Measurements from ENCODE around the gene MDGA2. TPM values are rescaled to one million over a fixed set of nuclear protein-coding genes. Genes with fewer than 3 reads are reported as not detected.

Gene MDGA2

DNA sequence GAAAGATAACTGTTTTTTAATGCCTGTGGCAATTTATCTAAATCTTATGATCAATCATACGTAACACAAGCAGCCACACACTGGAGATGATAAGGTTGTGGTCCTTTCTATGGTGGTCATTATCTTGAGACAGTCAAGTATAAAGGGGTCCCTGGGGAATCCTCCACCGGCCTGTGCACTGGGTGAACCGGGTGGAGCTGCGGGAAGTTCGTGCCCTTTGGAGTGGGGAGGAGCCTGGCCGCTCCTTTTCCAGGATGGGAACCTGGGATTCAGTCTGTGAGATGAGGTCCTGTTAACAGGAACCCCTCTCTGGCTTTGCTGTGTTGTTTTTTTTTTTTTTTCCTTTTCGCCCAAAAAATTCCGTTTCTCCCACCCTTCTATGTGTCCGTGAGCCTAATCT, 856.3 kb downstream of the MDGA2 start:
- WGBS = 88% methylated on average over 5 of the region's 9 CpGs

DNA sequence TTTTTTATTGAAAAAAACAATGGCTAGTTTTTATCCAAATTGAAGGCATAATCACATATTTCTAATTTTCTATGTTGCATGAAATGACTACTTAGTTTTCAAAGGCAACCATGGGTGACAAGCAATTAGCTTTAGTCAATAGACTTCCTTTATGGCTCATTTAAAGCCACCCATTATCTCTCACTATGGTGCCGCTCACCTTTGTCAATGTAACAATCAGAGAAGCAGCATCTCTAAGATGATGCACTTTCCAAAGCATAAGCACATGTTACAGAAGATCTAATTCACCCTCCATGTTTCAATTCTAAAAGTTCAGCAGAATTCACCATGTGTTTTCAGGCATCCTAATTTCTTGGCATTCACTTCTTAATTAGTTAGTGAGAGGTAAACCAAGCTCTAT, 857.3 kb downstream of the MDGA2 start:
- no peak overlapping the region for H3K9ac ChIP-seq (ENCODE audit: low read length)
- H3K14ac ChIP-seq (ENCODE audit: low read length in 2 of 2) = no peak overlapping the region
- no peak overlapping the region for H2BK5ac ChIP-seq (ENCODE audit: low read depth, low read length, poor library complexity, severe bottlenecking)
- no peak overlapping the region for H4K8ac ChIP-seq (ENCODE audit: low read length)
- H3K4me2 ChIP-seq (ENCODE audit: low read length, poor library complexity, severe bottlenecking) = no peak overlapping the region
- WGBS = 88% methylated on average over 1 of the region's 1 CpG
- H3K4ac ChIP-seq (ENCODE audit: low read depth in 1 of 2, low read length in 2 of 2) = no peak overlapping the region
- no peaks in the 10 kb centered on the region for H3K36me3 ChIP-seq (ENCODE audit: control insufficient read depth in 1 of 2, insufficient read depth in 2 of 2, low read depth in 1 of 2, low read length in 2 of 2)
- H3K18ac ChIP-seq (ENCODE audit: low read depth in 1 of 2, low read length in 2 of 2) = no peak overlapping the region
- H3K9me3 ChIP-seq (ENCODE audit: control insufficient read depth, low read length) = no peaks in the 10 kb centered on the region
- no peak overlapping the region for H2BK12ac ChIP-seq (ENCODE audit: low read length in 2 of 2)
- no peaks in the 10 kb centered on the region for H3K4me1 ChIP-seq (ENCODE audit: control insufficient read depth, insufficient read depth, low read depth, low read length)
- DNase-seq = no peak
- no peaks in the 10 kb centered on the region for H3K79me1 ChIP-seq (replicated peaks; ENCODE audit: low read length, poor library complexity, severe bottlenecking)
- no peak overlapping the region for H3K23ac ChIP-seq (ENCODE audit: low read length in 2 of 2)
- no peak overlapping the region for H3K27ac ChIP-seq (ENCODE audit: low read length, poor library complexity, severe bottlenecking)
- no peaks in the 10 kb centered on the region for H3K27me3 ChIP-seq (ENCODE audit: control insufficient read depth in 1 of 2, insufficient read depth in 1 of 2, low read length in 2 of 2)
- H2BK120ac ChIP-seq (ENCODE audit: low read depth, low read length) = no peak overlapping the region
- no peak overlapping the region for H4K91ac ChIP-seq (ENCODE audit: low read length)
- no peak overlapping the region for H2AK5ac ChIP-seq (ENCODE audit: low read length, severe bottlenecking)
- no peak overlapping the region for H2AFZ ChIP-seq (ENCODE audit: low read depth, low read length)
- H3K4me3 ChIP-seq (ENCODE audit: insufficient read depth in 1 of 2, low read depth in 1 of 2, low read length in 2 of 2) = no peak overlapping the region
- no peak overlapping the region for H2BK15ac ChIP-seq (ENCODE audit: low read depth, poor library complexity, severe bottlenecking)

More for the DNA sequence above, 856.3 kb downstream of the MDGA2 start:
- H3K4me3 ChIP-seq (ENCODE audit: insufficient read depth in 1 of 2, low read depth in 1 of 2, low read length in 2 of 2) = no peak overlapping the region
- no peak overlapping the region for H3K4ac ChIP-seq (ENCODE audit: low read depth in 1 of 2, low read length in 2 of 2)
- no peak overlapping the region for H4K8ac ChIP-seq (ENCODE audit: low read length)
- H2BK120ac ChIP-seq (ENCODE audit: low read depth, low read length) = no peak overlapping the region
- no peak overlapping the region for H3K23ac ChIP-seq (ENCODE audit: low read length in 2 of 2)
- H3K9ac ChIP-seq (ENCODE audit: low read length) = no peak overlapping the region
- DNase-seq = no peak
- no peak overlapping the region for H3K14ac ChIP-seq (ENCODE audit: low read length in 2 of 2)
- no peak overlapping the region for H3K27ac ChIP-seq (ENCODE audit: low read length, poor library complexity, severe bottlenecking)
- no peak overlapping the region for H2BK5ac ChIP-seq (ENCODE audit: low read depth, low read length, poor library complexity, severe bottlenecking)
- H3K18ac ChIP-seq (ENCODE audit: low read depth in 1 of 2, low read length in 2 of 2) = no peak overlapping the region
- H2AK5ac ChIP-seq (ENCODE audit: low read length, severe bottlenecking) = no peak overlapping the region
- no peak overlapping the region for H2BK12ac ChIP-seq (ENCODE audit: low read length in 2 of 2)
- no peaks in the 10 kb centered on the region for H3K79me1 ChIP-seq (replicated peaks; ENCODE audit: low read length, poor library complexity, severe bottlenecking)
- H2BK15ac ChIP-seq (ENCODE audit: low read depth, poor library complexity, severe bottlenecking) = no peak overlapping the region
- no peaks in the 10 kb centered on the region for H3K9me3 ChIP-seq (ENCODE audit: control insufficient read depth, low read length)
- no peak overlapping the region for H3K4me2 ChIP-seq (ENCODE audit: low read length, poor library complexity, severe bottlenecking)
- no peaks in the 10 kb centered on the region for H3K4me1 ChIP-seq (ENCODE audit: control insufficient read depth, insufficient read depth, low read depth, low read length)
- H2AFZ ChIP-seq (ENCODE audit: low read depth, low read length) = no peak overlapping the region
- no peak overlapping the region for H4K91ac ChIP-seq (ENCODE audit: low read length)
- no peaks in the 10 kb centered on the region for H3K27me3 ChIP-seq (ENCODE audit: control insufficient read depth in 1 of 2, insufficient read depth in 1 of 2, low read length in 2 of 2)
- no peaks in the 10 kb centered on the region for H3K36me3 ChIP-seq (ENCODE audit: control insufficient read depth in 1 of 2, insufficient read depth in 2 of 2, low read depth in 1 of 2, low read length in 2 of 2)

GRCh38 chr14:46793144-46793543, 882.3 kb downstream of the MDGA2 start:
- no peak overlapping the region for H3K23ac ChIP-seq (ENCODE audit: low read length in 2 of 2)
- no peaks in the 10 kb centered on the region for H3K36me3 ChIP-seq (ENCODE audit: control insufficient read depth in 1 of 2, insufficient read depth in 2 of 2, low read depth in 1 of 2, low read length in 2 of 2)
- H2BK15ac ChIP-seq (ENCODE audit: low read depth, poor library complexity, severe bottlenecking) = no peak overlapping the region
- H3K9me3 ChIP-seq (ENCODE audit: control insufficient read depth, low read length) = peaks cover 19% of the 10 kb centered on the region
- H3K4ac ChIP-seq (ENCODE audit: low read depth in 1 of 2, low read length in 2 of 2) = no peak overlapping the region
- no peak overlapping the region for H3K4me3 ChIP-seq (ENCODE audit: insufficient read depth in 1 of 2, low read depth in 1 of 2, low read length in 2 of 2)
- no peak overlapping the region for H3K27ac ChIP-seq (ENCODE audit: low read length, poor library complexity, severe bottlenecking)
- no peak overlapping the region for H4K8ac ChIP-seq (ENCODE audit: low read length)
- no peaks in the 10 kb centered on the region for H3K4me1 ChIP-seq (ENCODE audit: control insufficient read depth, insufficient read depth, low read depth, low read length)
- no peak overlapping the region for H3K14ac ChIP-seq (ENCODE audit: low read length in 2 of 2)
- H2AK5ac ChIP-seq (ENCODE audit: low read length, severe bottlenecking) = no peak overlapping the region
- no peaks in the 10 kb centered on the region for H3K27me3 ChIP-seq (ENCODE audit: control insufficient read depth in 1 of 2, insufficient read depth in 1 of 2, low read length in 2 of 2)
- no peak overlapping the region for H2BK5ac ChIP-seq (ENCODE audit: low read depth, low read length, poor library complexity, severe bottlenecking)
- no peak for DNase-seq
- H3K9ac ChIP-seq (ENCODE audit: low read length) = no peak overlapping the region
- no peak overlapping the region for H2BK12ac ChIP-seq (ENCODE audit: low read length in 2 of 2)
- no peaks in the 10 kb centered on the region for H3K79me1 ChIP-seq (replicated peaks; ENCODE audit: low read length, poor library complexity, severe bottlenecking)
- H3K4me2 ChIP-seq (ENCODE audit: low read length, poor library complexity, severe bottlenecking) = no peak overlapping the region
- no peak overlapping the region for H3K18ac ChIP-seq (ENCODE audit: low read depth in 1 of 2, low read length in 2 of 2)
- H2BK120ac ChIP-seq (ENCODE audit: low read depth, low read length) = no peak overlapping the region
- no peak overlapping the region for H2AFZ ChIP-seq (ENCODE audit: low read depth, low read length)
- no peak overlapping the region for H4K91ac ChIP-seq (ENCODE audit: low read length)

Small RNAs within 50 kb of the gene (small RNA-seq; reads per million reads assigned to genes)
- gene RF00402 (ENCODE audit: low read depth) = not detected
